GM12878 (cell line): ENCODE measurements around the gene ADGRG1. TPM values are rescaled to one million over a fixed set of nuclear protein-coding genes. Genes with fewer than 3 reads are reported as not detected.

Source experiments
- ATAC-seq: fragments of 200-7000 bp; cut with Tn5 transposase; 3 replicates; pipeline ENCODE4 v1.9.1; 2020; ENCODE audit warnings: mild to moderate bottlenecking, moderate library complexity
- BruUV-seq: library from RNA; stranded (reverse); fragments of 400-500 nt; replicated peaks from 2 replicates; lab custom pipeline; 2021; lab: Mats Ljungman, UMichigan
- CTCF ChIA-PET: fragments of 300-600 bp; sonication (Branson Sonifier 250); formaldehyde crosslinking; extraction: SDS; loops from one replicate; lab custom pipeline; 2021; ENCODE audit warnings: inconsistent platforms; lab: Yijun Ruan, JAX
- POLR2A ChIA-PET: fragments of 350-600 bp; formaldehyde crosslinking; extraction: SDS; loops from one replicate; lab custom pipeline; 2021; ENCODE audit warnings: inconsistent platforms; lab: Charles Lee
- RAD21 ChIA-PET: fragments of 300-600 bp; sonication (Branson Sonifier 250); formaldehyde crosslinking; loops from one replicate; lab custom pipeline; 2023; ENCODE audit warnings: antibody characterized with exemption; ENCODE audit not compliant: unreplicated experiment; lab: Charles Lee
- SMC1A ChIA-PET: fragments of 300-600 bp; sonication (Branson Sonifier 250); formaldehyde crosslinking; loops from one replicate; lab custom pipeline; 2023; ENCODE audit not compliant: unreplicated experiment, uncharacterized antibody; lab: Charles Lee
- DNase-seq: peaks from one replicate; pipeline ENCODE4 v3.0.0-alpha.2; 2011; ENCODE audit warnings: low read depth, low spot score
- FAIRE-seq: peaks from 3 replicates; lab custom pipeline; 2011; peaks lifted over from hg19 to GRCh38; lab: Jason Lieb, UNC
- H2AFZ ChIP-seq: 2 replicates; pipeline ENCODE4 v1.6.0; 2011; ENCODE audit warnings: low read depth, low read length, control low read depth; ENCODE audit not compliant: control insufficient read depth
- H3K27ac ChIP-seq: 2 replicates; pipeline ENCODE4 v1.5.1; 2011; ENCODE audit warnings: control low read depth; ENCODE audit not compliant: control insufficient read depth, insufficient read depth
- H3K27me3 ChIP-seq, 2 experiments: replicated peaks in 1 of 2; 2 replicates each; pipeline versions ENCODE4 v1.6.0 to v1.6.1; 2011; ENCODE audit warnings: low read length in 1 of 2; ENCODE audit not compliant: control insufficient read depth in 2 of 2, insufficient read depth in 2 of 2
- H3K36me3 ChIP-seq, 2 experiments: 2 replicates each; pipeline ENCODE4 v1.5.1; 2011; ENCODE audit warnings: low read length in 1 of 2; ENCODE audit not compliant: control insufficient read depth in 2 of 2, insufficient read depth in 2 of 2
- H3K4me1 ChIP-seq: 2 replicates; pipeline ENCODE4 v1.6.1; 2011; ENCODE audit warnings: mild to moderate bottlenecking, low read length, moderate library complexity, mixed read lengths; ENCODE audit not compliant: control insufficient read depth, insufficient read depth
- H3K4me2 ChIP-seq: 2 replicates; pipeline ENCODE4 v1.6.0; 2011; ENCODE audit warnings: control low read depth; ENCODE audit not compliant: control insufficient read depth, insufficient read depth
- H3K4me3 ChIP-seq: fragments of 200-600 bp; sonication (generic); 2 replicates; pipeline ENCODE4 v1.5.1; 2016
- H3K79me2 ChIP-seq: 2 replicates; pipeline ENCODE4 v1.6.0; 2011; ENCODE audit warnings: low read length; ENCODE audit not compliant: control insufficient read depth, insufficient read depth
- H3K9ac ChIP-seq: 2 replicates; pipeline ENCODE4 v1.8.0; 2011; ENCODE audit warnings: low read length, control low read depth, mixed read lengths; ENCODE audit not compliant: control insufficient read depth, insufficient read depth
- H3K9me3 ChIP-seq: replicated peaks from 3 replicates; pipeline ENCODE4 v1.5.1; 2011; ENCODE audit warnings: mild to moderate bottlenecking, low read length; ENCODE audit not compliant: control insufficient read depth, insufficient read depth
- H4K20me1 ChIP-seq: 2 replicates; pipeline ENCODE4 v1.6.0; 2011; ENCODE audit not compliant: control insufficient read depth, insufficient read depth
- EED ChIP-seq: sonication (generic); IDR thresholded peaks from 2 replicates; pipeline ENCODE4 v1.6.1; 2016; ENCODE audit warnings: antibody characterized with exemption, low read depth
- GABPA ChIP-seq: IDR thresholded peaks from 2 replicates; pipeline ENCODE4 v1.6.1; 2014; ENCODE audit warnings: antibody characterized with exemption, low read depth, mild to moderate bottlenecking, inconsistent platforms
- HDGF ChIP-seq: fragments of 450-650 bp; IDR thresholded peaks from 2 replicates; pipeline ENCODE4 v1.6.1; 2016; ENCODE audit warnings: antibody characterized with exemption
- NFXL1 ChIP-seq: fragments of 450-650 bp; IDR thresholded peaks from 2 replicates; pipeline ENCODE4 v1.6.1; 2017; ENCODE audit warnings: antibody characterized with exemption, mild to moderate bottlenecking, borderline replicate concordance
- SIN3A ChIP-seq: IDR thresholded peaks from 2 replicates; pipeline ENCODE4 v1.6.1; 2012; ENCODE audit warnings: low read depth, low read length, improper control_type of control experiment
- SUZ12 ChIP-seq: fragments of 200-600 bp; sonication (generic); IDR thresholded peaks from one replicate; pipeline ENCODE4 v1.6.1; 2018; ENCODE audit warnings: antibody characterized with exemption, mild to moderate bottlenecking; ENCODE audit not compliant: unreplicated experiment
- ZBTB40 ChIP-seq: fragments of 450-650 bp; IDR thresholded peaks from 2 replicates; pipeline ENCODE4 v1.6.1; 2016; ENCODE audit warnings: mild to moderate bottlenecking, moderate library complexity, borderline replicate concordance
- ZNF274 ChIP-seq: IDR thresholded peaks from one replicate; pipeline ENCODE4 v1.8.0; 2011; ENCODE audit not compliant: insufficient read length, insufficient read depth
- WGBS: methylation state at CpG from one replicate; pipeline ENCODE4 v1.1.6; 2016; ENCODE audit warnings: low lambda C conversion rate; ENCODE audit not compliant: insufficient replicate concordance, insufficient coverage; ENCODE audit errors: missing lambda C conversion rate; 5-methylcytosine and 5-hydroxymethylcytosine counted together
- in situ Hi-C: fragments of 300-500 bp; cut with MboI; formaldehyde crosslinking; loops from 9 replicates; pipeline ENCODE4 v1.14.3; 2018; ENCODE audit warnings: mixed read lengths
- intact Hi-C: fragments of 100-400 bp; cut with micrococcal nuclease; formaldehyde crosslinking; loops from one replicate; pipeline ENCODE4 v1.14.2; 2022; ENCODE audit not compliant: unreplicated experiment
- polyA plus RNA-seq, 11 experiments: library from polyadenylated mRNA; depleted of rRNA in 4 of 11; unstranded in 6 of 11; stranded (reverse) in 5 of 11; fragments of >200 nt; fragmentation: Nextera tagmentation in 4 of 11; fragmentation: Illumina TruSeq in 1 of 11; extraction: Ambion mirVana in 4 of 11; extraction: Trizol in 1 of 11; gene quantifications; 1 replicate in 1 of 11; 2 replicates in 10 of 11; pipeline versions ENCODE4 v1.2.1 to v1.2.3, GENCODE V29; 2011 to 2016; ENCODE audit warnings: inconsistent platforms in 2 of 11, missing spikeins in 2 of 11, low read depth in 1 of 11
- total RNA-seq, 4 experiments: library from RNA; depleted of rRNA in 3 of 4; stranded (reverse); fragments of >200 nt in 3 of 4; fragmentation: Illumina TruSeq in 1 of 4; extraction: Trizol in 1 of 4; gene quantifications; 2 replicates each; pipeline versions ENCODE4 v1.2.1 to v1.2.3, GENCODE V29; 2013 to 2021
- TF ChIP-seq, protein P1 (sequence below): fragments of 450-650 bp; IDR thresholded peaks from 2 replicates; pipeline ENCODE4 v1.6.1; 2017; ENCODE audit warnings: mild to moderate bottlenecking

ADGRG1 gene
- total and polyA plus RNA-seq, 10 of the 15 experiments (the other 5 are each of a cell fraction or from before 2014, with no cell fraction given), result 0.07 to 2.0 (median 0.75) TPM

DNA sequence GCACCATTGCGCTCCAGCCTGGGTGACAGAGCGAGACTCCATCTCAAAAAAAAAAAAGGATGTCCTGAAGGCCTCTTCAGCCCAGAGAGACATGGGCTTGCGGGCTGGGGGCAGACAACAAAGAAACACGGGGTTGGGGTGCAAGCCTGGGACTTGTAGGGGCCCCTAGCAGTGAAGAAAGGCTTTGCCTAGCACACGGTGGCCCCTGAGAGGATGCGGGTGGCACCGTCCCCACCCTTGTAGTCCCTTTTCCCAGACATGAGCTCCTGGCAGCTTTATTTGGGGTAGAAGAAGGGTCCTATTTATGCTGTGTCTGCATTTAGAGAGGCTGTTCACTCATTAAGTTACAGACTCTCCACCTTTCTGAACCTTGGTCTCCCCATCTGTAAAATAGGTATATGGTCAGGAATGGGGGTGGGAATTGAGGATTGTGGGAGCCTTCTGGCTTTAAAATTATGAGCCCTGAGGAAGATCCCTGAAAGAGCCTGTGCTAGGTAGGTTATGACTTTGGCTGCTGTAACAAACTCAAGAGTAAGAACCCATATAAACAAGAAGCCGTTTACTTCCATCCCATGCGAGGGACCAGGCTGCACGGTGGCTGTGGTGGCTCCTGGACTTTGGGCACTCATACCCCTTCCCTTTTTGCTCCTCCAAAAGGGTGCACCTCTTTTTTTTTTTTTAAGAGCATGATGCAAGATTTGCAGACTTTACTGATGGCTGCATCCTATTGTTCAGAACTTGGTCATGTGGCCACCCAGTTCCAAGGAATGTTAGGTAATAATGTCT, 20.6 kb upstream of the ADGRG1 start:
- H3K4me2 ChIP-seq, result no peak overlapping the region
- TF ChIP-seq GABPA (no peak), NFXL1 (no peak), ZNF274 (no peak), SIN3A (no peak), SUZ12 (no peak), HDGF (no peak), EED (no peak), ZBTB40 (no peak)
- TF ChIP-seq, protein P1, sequence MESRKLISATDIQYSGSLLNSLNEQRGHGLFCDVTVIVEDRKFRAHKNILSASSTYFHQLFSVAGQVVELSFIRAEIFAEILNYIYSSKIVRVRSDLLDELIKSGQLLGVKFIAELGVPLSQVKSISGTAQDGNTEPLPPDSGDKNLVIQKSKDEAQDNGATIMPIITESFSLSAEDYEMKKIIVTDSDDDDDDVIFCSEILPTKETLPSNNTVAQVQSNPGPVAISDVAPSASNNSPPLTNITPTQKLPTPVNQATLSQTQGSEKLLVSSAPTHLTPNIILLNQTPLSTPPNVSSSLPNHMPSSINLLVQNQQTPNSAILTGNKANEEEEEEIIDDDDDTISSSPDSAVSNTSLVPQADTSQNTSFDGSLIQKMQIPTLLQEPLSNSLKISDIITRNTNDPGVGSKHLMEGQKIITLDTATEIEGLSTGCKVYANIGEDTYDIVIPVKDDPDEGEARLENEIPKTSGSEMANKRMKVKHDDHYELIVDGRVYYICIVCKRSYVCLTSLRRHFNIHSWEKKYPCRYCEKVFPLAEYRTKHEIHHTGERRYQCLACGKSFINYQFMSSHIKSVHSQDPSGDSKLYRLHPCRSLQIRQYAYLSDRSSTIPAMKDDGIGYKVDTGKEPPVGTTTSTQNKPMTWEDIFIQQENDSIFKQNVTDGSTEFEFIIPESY, result no peak
- ChIA-PET POLR2A (no interaction called here), SMC1A (interaction anchor here (0.7 to 5.0 kb wide), 5 partner anchors 8 to 41 kb away, joined by 3 to 88 read pairs (median 46); no protein-coding TSS in a partner anchor), CTCF (interaction anchor here (0.7 to 6.5 kb wide), 8 partner anchors 12 to 61 kb away, joined by 3 to 197 read pairs (median 13); no protein-coding TSS in a partner anchor), RAD21 (interaction anchor here (0.6 to 4.9 kb wide), 7 partner anchors 7 to 165 kb away, joined by 3 to 70 read pairs (median 8); no protein-coding TSS in a partner anchor)
- H3K4me1 ChIP-seq, result peaks cover 37% of the 10 kb centered on the region
- H3K27ac ChIP-seq, result no peak overlapping the region
- H3K79me2 ChIP-seq, result no peaks in the 10 kb centered on the region
- ATAC-seq (no peak), DNase-seq (no peak), FAIRE-seq (no peak)
- H3K9me3 ChIP-seq, result no peaks in the 10 kb centered on the region
- in situ Hi-C loops, result no loop called here
- H3K4me3 ChIP-seq, result no peak overlapping the region
- BruUV-seq, result no TSS peak
- H3K27me3 ChIP-seq, result no peaks in the 10 kb centered on the region
- intact Hi-C loops, result loop anchor here (10.0 kb wide), 1 partner anchor 263 kb away; no protein-coding TSS in a partner anchor
- no peaks in the 10 kb centered on the region for H4K20me1 ChIP-seq
- no peaks in the 10 kb centered on the region for H3K36me3 ChIP-seq
- no peak overlapping the region for H3K9ac ChIP-seq
- 81% methylated on average over 10 of the region's 10 CpGs for WGBS
- H2AFZ ChIP-seq, result no peak overlapping the region
